HFFc6 (cell line): ENCODE results near the gene MCL1. TPM values are rescaled to one million over a fixed set of nuclear protein-coding genes. Genes with fewer than 3 reads are reported as not detected.
A peak's percentile ranks its signal among the peaks of the same experiment; 100 is the strongest.

Experiments used
- DNase-seq: peaks from one replicate; pipeline ENCODE4 v3.0.0-alpha.2; 2018
- H3K27ac Mint-ChIP-seq: 2 replicates; pipeline ENCODE4 v1.8.0; 2020; ENCODE audit warnings: mild to moderate bottlenecking, mixed read lengths
- H3K27me3 Mint-ChIP-seq: 2 replicates; pipeline ENCODE4 v1.8.0; 2021; ENCODE audit warnings: mild to moderate bottlenecking, moderate library complexity, mixed read lengths; ENCODE audit not compliant: insufficient read depth
- H3K36me3 Mint-ChIP-seq: 2 replicates; pipeline ENCODE4 v1.8.0; 2021; ENCODE audit warnings: low read depth, mixed read lengths
- H3K4me1 Mint-ChIP-seq: 2 replicates; pipeline ENCODE4 v1.8.0; 2020; ENCODE audit warnings: low read depth, mixed read lengths
- H3K4me3 Mint-ChIP-seq: 2 replicates; pipeline ENCODE4 v1.8.0; 2020; ENCODE audit warnings: mild to moderate bottlenecking, moderate library complexity, mixed read lengths
- H3K9me3 Mint-ChIP-seq: 2 replicates; pipeline ENCODE4 v1.8.0; 2020; ENCODE audit warnings: mild to moderate bottlenecking, mixed read lengths
- total RNA-seq, 6 experiments: library from RNA; stranded (reverse); fragmentation: NEBNext Ultra II Directional; extraction: Animal tissue kit (Norgen Biotek cat#: 25700); gene quantifications; 2 replicates in 1 of 6; 3 replicates in 5 of 6; pipeline ENCODE4 v1.2.3, GENCODE V29; 2021
- TF ChIP-seq, protein P1 (sequence below): fragments of 200-600 bp; sonication (generic); IDR thresholded peaks from 2 replicates; pipeline ENCODE4 v1.5.0; 2021; ENCODE audit warnings: antibody characterized with exemption, mild to moderate bottlenecking

Gene MCL1
- total RNA-seq, 6 experiments from 2014 or later: 155 to 170 (median 164) TPM

DNA sequence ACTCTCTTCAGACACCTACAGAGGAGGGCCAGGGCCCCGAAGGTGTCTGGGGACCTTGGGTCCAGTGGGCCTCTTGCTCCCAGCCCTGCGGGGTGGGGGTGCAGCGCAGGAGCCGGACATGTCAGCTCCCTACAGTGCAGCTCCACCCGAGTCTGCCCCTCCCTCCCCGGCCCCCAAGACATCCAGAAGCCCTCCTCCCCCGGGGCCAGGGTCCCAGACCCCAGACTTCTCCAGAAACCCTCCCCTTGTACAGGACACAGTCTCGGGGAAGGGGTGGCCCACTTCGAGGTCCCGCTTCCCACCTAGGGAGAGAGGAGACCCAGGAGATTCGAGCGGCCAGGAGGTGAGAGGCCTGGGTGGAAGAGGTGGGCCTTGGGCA, 26.5 kb downstream of the MCL1 start:
- peaks cover 6% of the 10 kb centered on the region for H3K36me3 Mint-ChIP-seq
- peaks cover 45% of the 10 kb centered on the region for H3K4me1 Mint-ChIP-seq
- TF ChIP-seq, protein P1, sequence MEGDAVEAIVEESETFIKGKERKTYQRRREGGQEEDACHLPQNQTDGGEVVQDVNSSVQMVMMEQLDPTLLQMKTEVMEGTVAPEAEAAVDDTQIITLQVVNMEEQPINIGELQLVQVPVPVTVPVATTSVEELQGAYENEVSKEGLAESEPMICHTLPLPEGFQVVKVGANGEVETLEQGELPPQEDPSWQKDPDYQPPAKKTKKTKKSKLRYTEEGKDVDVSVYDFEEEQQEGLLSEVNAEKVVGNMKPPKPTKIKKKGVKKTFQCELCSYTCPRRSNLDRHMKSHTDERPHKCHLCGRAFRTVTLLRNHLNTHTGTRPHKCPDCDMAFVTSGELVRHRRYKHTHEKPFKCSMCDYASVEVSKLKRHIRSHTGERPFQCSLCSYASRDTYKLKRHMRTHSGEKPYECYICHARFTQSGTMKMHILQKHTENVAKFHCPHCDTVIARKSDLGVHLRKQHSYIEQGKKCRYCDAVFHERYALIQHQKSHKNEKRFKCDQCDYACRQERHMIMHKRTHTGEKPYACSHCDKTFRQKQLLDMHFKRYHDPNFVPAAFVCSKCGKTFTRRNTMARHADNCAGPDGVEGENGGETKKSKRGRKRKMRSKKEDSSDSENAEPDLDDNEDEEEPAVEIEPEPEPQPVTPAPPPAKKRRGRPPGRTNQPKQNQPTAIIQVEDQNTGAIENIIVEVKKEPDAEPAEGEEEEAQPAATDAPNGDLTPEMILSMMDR: no peak
- H3K27ac Mint-ChIP-seq: peak overlapping the region; percentile 68
- H3K9me3 Mint-ChIP-seq: no peaks in the 10 kb centered on the region
- no peak for DNase-seq
- peaks cover 4% of the 10 kb centered on the region; the same call in 1 of the 2 replicates for H3K27me3 Mint-ChIP-seq
- H3K4me3 Mint-ChIP-seq: peak overlapping the region; percentile 55

DNA sequence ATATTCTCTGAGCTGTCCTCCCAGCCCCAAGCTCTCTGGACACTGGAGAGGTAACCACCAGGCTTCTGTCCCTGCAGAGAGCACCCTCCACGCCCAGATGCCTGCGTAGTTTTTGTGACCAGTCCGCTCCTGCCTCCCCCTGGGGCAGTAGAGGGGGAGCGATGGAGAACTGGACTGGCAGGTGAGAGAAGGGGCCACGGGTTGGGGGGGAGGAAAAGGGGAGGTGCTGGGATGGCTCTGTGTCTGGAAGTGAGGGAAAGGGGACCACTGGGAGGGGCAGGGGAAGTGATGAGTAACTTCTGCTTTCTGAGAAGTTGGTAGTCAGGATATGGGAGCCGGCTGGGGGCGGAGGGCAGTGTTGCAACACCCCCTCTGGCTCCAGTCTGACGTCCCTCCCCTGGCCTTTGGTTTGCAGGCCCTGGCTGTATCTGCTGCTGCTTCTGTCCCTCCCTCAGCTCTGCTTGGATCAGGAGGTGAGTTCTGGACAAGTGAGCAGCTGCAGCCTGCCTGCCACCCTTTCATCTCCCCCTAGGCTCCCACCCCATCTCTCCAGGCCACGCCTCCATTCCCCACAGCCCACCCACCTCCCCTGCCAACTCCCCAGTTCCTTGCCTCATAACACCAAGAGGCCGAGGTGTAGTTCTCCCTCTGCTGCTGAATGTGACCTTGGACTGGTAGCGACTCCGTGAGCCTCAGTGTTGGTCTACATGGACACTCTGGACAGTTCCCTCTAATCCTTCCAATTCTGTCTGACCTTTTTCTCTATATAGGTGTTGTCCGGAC, 27.1 kb downstream of the MCL1 start:
- peaks cover 45% of the 10 kb centered on the region for H3K4me1 Mint-ChIP-seq
- peaks cover 4% of the 10 kb centered on the region; the same call in 1 of the 2 replicates for H3K27me3 Mint-ChIP-seq
- H3K9me3 Mint-ChIP-seq: no peaks in the 10 kb centered on the region
- peak; percentile 79 for DNase-seq
- TF ChIP-seq, protein P1: no peak
- H3K4me3 Mint-ChIP-seq: peak overlapping the region; percentile 55
- H3K27ac Mint-ChIP-seq: peak overlapping the region; percentile 68
- H3K36me3 Mint-ChIP-seq: peaks cover 6% of the 10 kb centered on the region

DNA sequence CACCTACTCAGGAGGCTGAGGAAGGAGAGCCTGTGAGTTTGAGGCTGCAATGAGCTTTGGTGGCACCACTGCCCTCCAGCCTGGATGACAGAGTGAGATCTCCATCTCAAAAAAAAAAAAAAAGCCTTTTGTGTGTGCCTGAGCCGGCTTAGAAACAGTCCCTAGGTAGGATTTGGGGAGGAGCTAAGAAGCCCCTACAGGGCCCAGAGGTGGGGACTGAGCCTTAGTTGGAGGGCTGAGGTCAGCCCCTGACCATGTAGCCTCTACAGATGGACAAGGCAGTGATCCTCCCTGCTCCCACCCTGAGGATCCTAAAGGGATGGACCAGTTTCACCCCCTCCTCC, 27.7 kb downstream of the MCL1 start:
- Mint-ChIP-seq H3K27me3 (peaks cover 4% of the 10 kb centered on the region; the same call in 1 of the 2 replicates), H3K36me3 (peaks cover 6% of the 10 kb centered on the region), H3K4me3 (no peak overlapping the region), H3K4me1 (peaks cover 45% of the 10 kb centered on the region), H3K27ac (peak overlapping the region; percentile 68), H3K9me3 (no peaks in the 10 kb centered on the region)
- TF ChIP-seq, protein P1: no peak
- DNase-seq: no peak

DNA sequence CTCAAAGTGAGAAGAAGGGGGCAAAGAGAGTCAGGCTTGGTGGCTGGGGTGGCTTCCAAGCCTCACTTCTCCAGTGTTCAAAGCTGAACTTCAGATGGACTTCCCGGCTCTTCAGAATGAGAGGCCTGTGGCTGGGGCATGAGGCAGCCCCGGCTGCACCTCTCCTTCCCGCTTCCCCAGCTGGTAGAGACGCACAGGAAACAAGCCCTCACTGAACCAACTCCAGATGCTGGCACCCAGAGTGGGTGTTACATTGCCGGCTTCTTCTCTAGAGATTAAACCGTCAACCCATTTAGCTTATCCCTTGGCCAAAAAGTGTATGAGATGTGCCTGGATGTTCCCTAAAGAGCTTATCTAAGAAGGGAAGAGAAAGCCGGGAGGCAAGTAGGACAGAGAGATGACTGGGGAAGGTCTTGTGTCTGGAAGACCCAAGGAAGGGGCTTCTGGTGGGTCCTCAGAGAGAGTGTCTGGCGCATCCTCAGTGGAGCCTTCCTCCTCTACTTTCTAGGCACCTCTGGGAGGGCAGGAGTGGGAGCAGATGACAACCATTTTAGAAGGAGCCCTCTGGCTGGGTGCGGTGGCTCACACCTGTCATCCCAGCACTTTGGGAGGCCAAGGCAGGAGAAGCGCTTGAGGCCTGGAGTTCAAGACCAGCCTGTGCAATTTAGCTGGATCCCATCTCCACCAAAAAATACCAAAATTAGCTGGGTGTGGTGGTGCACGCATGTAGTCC, 28.2 kb downstream of the MCL1 start:
- Mint-ChIP-seq H3K27ac (peak overlapping the region; percentile 68), H3K36me3 (peaks cover 6% of the 10 kb centered on the region), H3K9me3 (no peaks in the 10 kb centered on the region), H3K27me3 (peaks cover 7% of the 10 kb centered on the region), H3K4me3 (peak overlapping the region; percentile 91; the same call in 1 of the 2 replicates), H3K4me1 (peaks cover 45% of the 10 kb centered on the region)
- DNase-seq: no peak
- TF ChIP-seq, protein P1: no peak

DNA sequence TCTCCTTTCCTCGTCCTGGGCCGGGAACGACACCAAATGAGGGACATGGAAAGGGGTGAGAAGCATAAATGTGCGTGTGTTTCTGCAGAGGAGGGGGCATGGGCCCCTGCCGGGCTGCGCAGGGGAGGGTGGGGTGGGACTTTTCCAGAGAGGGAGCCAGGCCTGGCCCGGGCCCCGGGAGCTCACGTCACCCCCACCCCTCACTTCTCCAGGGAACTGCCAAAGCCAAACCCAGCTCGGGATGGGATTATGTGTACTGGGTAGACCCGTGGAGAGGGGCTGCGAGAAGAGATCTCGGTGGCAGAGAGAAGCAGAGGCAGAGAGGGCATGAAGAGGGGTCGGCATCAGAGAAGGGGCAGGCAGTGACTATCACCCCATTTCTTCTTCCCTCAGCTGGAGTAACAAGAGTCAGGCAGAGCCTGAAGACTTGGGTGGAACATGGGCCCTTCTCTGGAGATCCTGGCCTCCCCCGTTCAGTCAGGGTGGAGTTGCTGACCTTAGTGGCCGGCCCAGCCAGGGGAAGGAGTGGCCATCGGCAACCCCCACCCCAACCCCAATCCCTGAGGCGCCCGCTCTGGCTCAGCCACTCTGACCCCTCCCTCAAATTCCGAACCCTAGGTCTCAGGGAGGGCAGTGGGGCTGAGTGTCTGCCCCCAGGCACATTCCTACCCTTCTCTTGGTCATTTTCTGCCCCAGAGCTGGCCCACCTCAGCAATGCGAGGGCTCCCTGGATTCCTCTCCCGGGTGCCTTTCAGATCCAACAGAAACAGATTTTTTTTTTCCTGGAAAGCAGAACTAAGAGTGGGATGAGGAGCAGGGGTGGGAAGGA, 29.0 kb downstream of the MCL1 start:
- peaks cover 9% of the 10 kb centered on the region for H3K27me3 Mint-ChIP-seq
- H3K27ac Mint-ChIP-seq: peak overlapping the region; percentile 68
- H3K4me3 Mint-ChIP-seq: peak overlapping the region; percentile 91
- TF ChIP-seq, protein P1: no peak
- no peak for DNase-seq
- peaks cover 45% of the 10 kb centered on the region for H3K4me1 Mint-ChIP-seq
- no peaks in the 10 kb centered on the region for H3K9me3 Mint-ChIP-seq
- peaks cover 2% of the 10 kb centered on the region for H3K36me3 Mint-ChIP-seq
